PFSK-1 (cell line): Measurements from ENCODE around the gene FRZB.

Source experiments
- FOXP2 ChIP-seq: optimal IDR thresholded peaks from 2 replicates; pipeline ENCODE3; 2011; ENCODE audit warnings: borderline replicate concordance, control low read depth, inconsistent platforms; ENCODE audit not compliant: insufficient read depth; ENCODE audit errors: extremely low read length, extremely low read depth
- POLR2AphosphoS5 ChIP-seq: IDR thresholded peaks from 2 replicates; pipeline ENCODE4 v1.6.1; 2012; ENCODE audit warnings: low read depth, mild to moderate bottlenecking, control low read depth, low read length, moderate library complexity
- SIN3A ChIP-seq: IDR thresholded peaks from 2 replicates; pipeline ENCODE4 v1.6.1; 2012; ENCODE audit warnings: mild to moderate bottlenecking, low read length, moderate library complexity, borderline replicate concordance; ENCODE audit not compliant: insufficient read depth
- TAF1 ChIP-seq: IDR thresholded peaks from 2 replicates; pipeline ENCODE4 v1.6.1; 2012; ENCODE audit warnings: low read length, control low read depth, borderline replicate concordance; ENCODE audit not compliant: insufficient read depth
- TF ChIP-seq, protein P1 (sequence below), 2 experiments: IDR thresholded peaks; 2 replicates each; pipeline versions ENCODE4 v1.6.1 to v1.8.0; 2011 to 2012; ENCODE audit warnings: low read depth in 2 of 2, low read length in 2 of 2, control low read depth in 1 of 2, inconsistent platforms in 1 of 2, mild to moderate bottlenecking in 1 of 2, moderate library complexity in 1 of 2; ENCODE audit not compliant: insufficient read depth in 1 of 2

FRZB gene

DNA sequence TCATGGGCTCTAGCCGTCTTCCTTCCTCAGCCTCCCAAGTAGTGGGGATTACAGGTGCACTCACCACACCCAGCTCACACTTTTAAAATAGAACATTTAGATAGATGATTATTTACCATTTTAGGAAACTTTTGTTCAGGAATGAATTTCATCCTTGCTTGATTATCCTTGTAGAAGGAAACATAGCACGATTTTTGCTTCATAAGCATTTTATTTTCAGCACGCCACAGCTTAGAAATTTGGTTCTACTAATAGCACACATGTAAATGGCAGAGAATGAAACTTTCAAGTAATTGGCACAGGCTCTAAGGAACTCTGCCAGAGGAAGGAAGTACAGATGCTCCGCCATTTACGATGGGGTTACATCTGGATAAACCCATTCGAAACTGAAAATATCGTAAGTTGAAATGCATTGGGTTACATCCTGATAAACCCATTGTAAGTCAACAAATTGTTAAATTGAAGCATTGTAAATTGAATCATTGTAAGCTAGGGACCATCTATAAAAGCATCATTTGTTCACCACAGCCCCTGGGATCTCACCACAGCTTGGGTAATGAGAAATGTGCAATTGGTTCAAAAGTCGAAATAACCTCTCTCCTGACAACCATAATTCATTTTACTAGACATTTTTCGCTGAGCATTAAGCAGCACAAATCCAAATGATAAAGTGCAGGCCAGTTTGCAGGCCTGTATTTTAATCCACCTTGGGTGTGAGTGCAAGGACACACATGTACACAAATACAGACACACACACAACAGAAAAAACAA, 33.2 kb downstream of the FRZB start:
- TF ChIP-seq POLR2AphosphoS5 (no peak), TAF1 (no peak), SIN3A (no peak), FOXP2 (no peak)
- TF ChIP-seq, protein P1, sequence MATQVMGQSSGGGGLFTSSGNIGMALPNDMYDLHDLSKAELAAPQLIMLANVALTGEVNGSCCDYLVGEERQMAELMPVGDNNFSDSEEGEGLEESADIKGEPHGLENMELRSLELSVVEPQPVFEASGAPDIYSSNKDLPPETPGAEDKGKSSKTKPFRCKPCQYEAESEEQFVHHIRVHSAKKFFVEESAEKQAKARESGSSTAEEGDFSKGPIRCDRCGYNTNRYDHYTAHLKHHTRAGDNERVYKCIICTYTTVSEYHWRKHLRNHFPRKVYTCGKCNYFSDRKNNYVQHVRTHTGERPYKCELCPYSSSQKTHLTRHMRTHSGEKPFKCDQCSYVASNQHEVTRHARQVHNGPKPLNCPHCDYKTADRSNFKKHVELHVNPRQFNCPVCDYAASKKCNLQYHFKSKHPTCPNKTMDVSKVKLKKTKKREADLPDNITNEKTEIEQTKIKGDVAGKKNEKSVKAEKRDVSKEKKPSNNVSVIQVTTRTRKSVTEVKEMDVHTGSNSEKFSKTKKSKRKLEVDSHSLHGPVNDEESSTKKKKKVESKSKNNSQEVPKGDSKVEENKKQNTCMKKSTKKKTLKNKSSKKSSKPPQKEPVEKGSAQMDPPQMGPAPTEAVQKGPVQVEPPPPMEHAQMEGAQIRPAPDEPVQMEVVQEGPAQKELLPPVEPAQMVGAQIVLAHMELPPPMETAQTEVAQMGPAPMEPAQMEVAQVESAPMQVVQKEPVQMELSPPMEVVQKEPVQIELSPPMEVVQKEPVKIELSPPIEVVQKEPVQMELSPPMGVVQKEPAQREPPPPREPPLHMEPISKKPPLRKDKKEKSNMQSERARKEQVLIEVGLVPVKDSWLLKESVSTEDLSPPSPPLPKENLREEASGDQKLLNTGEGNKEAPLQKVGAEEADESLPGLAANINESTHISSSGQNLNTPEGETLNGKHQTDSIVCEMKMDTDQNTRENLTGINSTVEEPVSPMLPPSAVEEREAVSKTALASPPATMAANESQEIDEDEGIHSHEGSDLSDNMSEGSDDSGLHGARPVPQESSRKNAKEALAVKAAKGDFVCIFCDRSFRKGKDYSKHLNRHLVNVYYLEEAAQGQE (IDR thresholded peaks at IDR 0.05; ENCODE audit: insufficient read depth in 1 of 2, low read depth in 2 of 2, low read length in 2 of 2): no peak

DNA sequence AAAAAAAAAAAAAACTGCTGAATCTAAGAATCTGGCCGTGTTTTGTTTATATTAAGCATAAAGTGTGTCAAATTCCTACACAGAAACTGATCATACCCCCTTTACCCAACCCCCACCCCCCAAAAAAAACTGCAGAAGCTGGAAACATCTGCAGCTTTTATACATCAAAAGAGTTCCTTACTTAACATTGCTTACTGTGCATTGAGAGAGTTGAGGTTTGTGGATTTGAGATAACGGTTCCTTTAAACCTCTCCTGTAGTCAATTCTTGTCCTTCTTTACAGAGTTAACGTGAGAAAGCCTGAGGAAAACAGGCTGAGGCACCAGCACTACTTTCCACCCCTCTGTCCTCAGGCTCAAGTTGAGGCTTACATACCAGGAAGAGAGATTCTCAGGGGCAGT, 34.5 kb downstream of the FRZB start:
- no peak for TF ChIP-seq SIN3A
- TF ChIP-seq FOXP2: no peak
- TF ChIP-seq TAF1: no peak
- TF ChIP-seq POLR2AphosphoS5: no peak
- TF ChIP-seq, protein P1 (IDR thresholded peaks at IDR 0.05; ENCODE audit: insufficient read depth in 1 of 2, low read depth in 2 of 2, low read length in 2 of 2): no peak

DNA sequence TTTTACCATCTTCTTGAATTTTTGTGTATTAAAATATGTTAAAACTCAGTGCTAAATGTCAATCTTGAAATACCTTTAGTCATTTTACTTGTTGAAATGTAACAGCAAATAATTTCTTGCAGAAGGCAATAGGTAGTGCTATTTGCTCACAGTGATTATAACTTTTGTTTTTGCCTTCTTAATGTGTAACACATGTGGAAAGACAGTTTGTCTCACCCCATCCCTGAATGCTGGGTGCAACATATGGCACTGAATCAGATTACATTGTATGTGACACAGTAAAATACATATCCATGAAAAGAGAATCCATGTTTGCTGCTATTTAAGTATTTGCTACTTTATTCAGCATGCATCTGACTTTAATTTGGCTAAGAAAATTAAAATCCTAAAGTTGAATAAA, 35.3 kb downstream of the FRZB start:
- TF ChIP-seq, protein P1 (IDR thresholded peaks at IDR 0.05; ENCODE audit: insufficient read depth in 1 of 2, low read depth in 2 of 2, low read length in 2 of 2): no peak
- TF ChIP-seq POLR2AphosphoS5: no peak
- TF ChIP-seq FOXP2: no peak
- no peak for TF ChIP-seq TAF1
- no peak for TF ChIP-seq SIN3A

DNA sequence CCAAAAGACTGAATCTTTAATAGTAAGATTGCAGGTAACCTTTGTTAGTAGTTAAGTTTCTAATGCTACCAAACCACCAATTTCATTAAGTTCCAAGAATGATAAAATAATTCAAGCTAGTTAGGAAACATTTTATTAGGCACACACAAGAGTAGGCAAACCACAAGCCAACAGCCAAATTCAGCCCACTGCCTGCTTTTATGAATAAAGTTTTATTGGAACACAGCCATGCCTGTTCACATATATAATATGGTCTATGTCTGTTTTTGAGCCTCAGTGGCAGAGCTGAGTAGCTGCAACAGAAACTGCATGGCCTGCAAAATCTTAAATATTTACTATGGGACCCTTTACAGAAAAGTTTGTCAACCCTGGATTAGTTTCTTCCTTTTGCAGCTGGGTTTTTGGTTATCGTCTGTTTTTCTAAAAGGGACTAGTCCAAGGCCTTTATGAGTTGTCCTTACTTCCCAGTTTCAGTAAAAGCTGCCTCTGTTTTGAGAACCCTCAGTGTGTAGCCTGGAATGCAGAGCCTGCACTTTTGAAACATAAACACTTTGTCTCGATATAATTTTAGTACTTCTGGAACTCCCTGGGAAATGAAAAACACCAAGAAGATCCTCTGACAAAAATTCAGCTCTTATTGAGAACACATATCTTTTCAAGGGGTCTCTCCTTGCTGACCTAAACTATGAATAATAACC, 39.1 kb downstream of the FRZB start:
- TF ChIP-seq, protein P1 (IDR thresholded peaks at IDR 0.05; ENCODE audit: insufficient read depth in 1 of 2, low read depth in 2 of 2, low read length in 2 of 2): no peak
- no peak for TF ChIP-seq TAF1
- no peak for TF ChIP-seq POLR2AphosphoS5
- no peak for TF ChIP-seq FOXP2
- TF ChIP-seq SIN3A: no peak
